AG10803 (cell line): Measurements from ENCODE around the gene CYB5R3.
A peak's percentile ranks its signal among the peaks of the same experiment; 100 is the strongest.

ENCODE experiments used
- DNase-seq: peaks from one replicate; pipeline ENCODE4 v3.0.0; 2010; ENCODE audit warnings: low read depth
- H3K4me3 ChIP-seq: 2 replicates; pipeline ENCODE4 v1.5.1; 2011; ENCODE audit warnings: mild to moderate bottlenecking, low read length, control low read depth
- CTCF ChIP-seq: conservative IDR thresholded peaks from 2 replicates; pipeline ENCODE4 v1.5.1; 2011; ENCODE audit warnings: mild to moderate bottlenecking, low read length, control low read depth, inconsistent platforms

Gene CYB5R3

GRCh38 chr22:42604403-42604802 is 44.8 kb downstream of the CYB5R3 start:
- peak; percentile 43 for DNase-seq
- no peak overlapping the region for H3K4me3 ChIP-seq

GRCh38 chr22:42603427-42603826 is 45.8 kb downstream of the CYB5R3 start:
- DNase-seq: no peak
- TF ChIP-seq CTCF: no peak
- H3K4me3 ChIP-seq: no peak overlapping the region

More at GRCh38 chr22:42604403-42604802, 44.8 kb downstream of the CYB5R3 start:
- TF ChIP-seq CTCF: no peak

DNA sequence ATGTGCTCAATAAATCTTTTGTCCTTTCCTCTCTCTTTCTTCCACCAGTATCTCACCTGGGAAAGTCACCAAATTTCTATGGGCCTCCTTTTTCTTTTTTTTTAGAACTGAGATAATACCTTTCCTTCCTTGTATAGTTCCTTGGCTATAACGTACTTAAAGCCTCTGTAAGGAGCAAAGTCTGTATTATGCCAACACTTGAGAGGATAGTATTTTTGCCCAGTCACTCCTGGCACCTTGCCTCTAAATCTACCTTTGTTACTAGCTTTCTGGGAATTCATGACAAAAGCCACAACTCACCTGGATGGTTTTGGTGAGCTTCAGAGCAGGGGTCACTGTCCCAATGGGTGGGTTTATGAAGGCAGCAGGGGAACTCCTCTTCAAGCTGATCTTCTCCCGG is 46.7 kb downstream of the CYB5R3 start:
- no peak for TF ChIP-seq CTCF
- DNase-seq: no peak
- H3K4me3 ChIP-seq: no peak overlapping the region

DNA sequence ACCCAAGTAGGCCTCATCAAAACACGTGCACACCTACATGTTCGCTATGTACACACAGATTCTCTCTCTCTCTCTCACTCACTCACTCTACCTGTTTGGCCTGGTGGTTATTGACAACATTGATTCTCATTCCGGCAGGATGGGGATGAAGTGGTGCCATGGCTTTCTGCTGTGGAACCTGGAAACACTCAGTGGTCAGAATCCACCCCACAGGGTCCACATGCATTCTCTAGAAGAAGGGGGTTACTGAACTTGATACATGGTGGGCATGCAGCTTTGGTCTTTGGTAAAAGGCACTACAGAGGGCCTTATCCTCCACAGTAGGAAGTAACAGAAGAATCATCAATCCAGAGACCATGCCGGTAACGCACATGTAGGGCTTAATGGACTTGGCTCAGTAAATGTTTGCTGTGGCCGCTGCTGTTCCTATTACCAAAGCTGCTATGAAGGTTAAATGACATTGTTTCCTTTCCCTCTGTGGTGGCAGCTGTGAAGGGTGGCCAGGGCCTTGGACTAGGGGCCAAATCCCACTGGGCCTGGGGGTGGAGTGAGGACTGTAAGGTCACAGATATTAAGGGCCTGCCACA is 47.2 kb downstream of the CYB5R3 start:
- H3K4me3 ChIP-seq: no peak overlapping the region
- no peak for DNase-seq
- TF ChIP-seq CTCF: no peak

GRCh38 chr22:42596863-42597530 is 52.2 kb downstream of the CYB5R3 start:
- TF ChIP-seq CTCF: no peak
- DNase-seq: no peak
- no peak overlapping the region for H3K4me3 ChIP-seq

- no peak for TF ChIP-seq CTCF
- DNase-seq: no peak
- no peak overlapping the region for H3K4me3 ChIP-seq
These were observed 52.9 kb downstream of the CYB5R3 start for GRCh38 chr22:42596336-42596735.

DNA sequence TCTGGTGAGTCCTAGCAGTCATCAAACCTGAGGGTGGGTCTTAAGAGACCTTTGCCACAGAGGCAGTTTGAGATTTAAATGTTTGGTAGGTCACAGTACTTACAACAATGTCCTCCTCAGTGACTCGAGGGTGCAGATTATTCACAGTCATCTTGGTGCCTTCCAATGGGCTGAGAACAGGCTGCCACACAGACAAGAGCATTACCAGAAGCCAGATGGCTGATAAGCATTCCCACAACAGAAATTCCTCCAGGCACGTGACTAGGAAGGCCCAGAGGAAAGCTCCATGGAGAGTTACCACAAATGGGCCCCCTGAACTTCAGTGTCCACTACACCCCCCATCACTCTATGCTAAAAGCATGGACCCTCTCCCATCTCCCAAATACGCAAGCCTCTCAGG is 53.8 kb downstream of the CYB5R3 start:
- no peak for TF ChIP-seq CTCF
- DNase-seq: no peak
- no peak overlapping the region for H3K4me3 ChIP-seq
